Activated CD4-positive, alpha-beta T cell treated with anti-CD3 and anti-CD28 coated beads for 36 hours (primary cell): ENCODE results near the gene MRPL30. TPM values are rescaled to one million over a fixed set of nuclear protein-coding genes. Genes with fewer than 3 reads are reported as not detected.
A peak's percentile ranks its signal among the peaks of the same experiment; 100 is the strongest.
"Not testable (repeated sequence)": the region's sequence is repeated elsewhere in the genome, so short reads cannot be mapped to it uniquely, and the experiment has no call there.

Source experiments
- ATAC-seq: fragments of 200-7000 bp; cut with Tn5 transposase; one replicate; pipeline ENCODE4 v1.10.0; 2021; ENCODE audit warnings: mild to moderate bottlenecking, moderate library complexity
- CTCF ChIA-PET: fragments of 350-600 bp; sonication (Branson Sonifier 250); formaldehyde crosslinking; loops from one replicate; lab custom pipeline; 2021; ENCODE audit warnings: antibody characterized with exemption; lab: Charles Lee
- POLR2A ChIA-PET: fragments of 350-600 bp; sonication (Branson Sonifier 250); formaldehyde crosslinking; loops from one replicate; lab custom pipeline; 2021; ENCODE audit warnings: antibody characterized with exemption, inconsistent platforms; lab: Charles Lee
- DNase-seq: peaks from one replicate; pipeline ENCODE4 v3.0.0-alpha.2; 2020
- H3K27ac Mint-ChIP-seq: one replicate; pipeline ENCODE4 v1.8.0; 2021; ENCODE audit warnings: mixed read lengths
- H3K27me3 Mint-ChIP-seq: one replicate; pipeline ENCODE4 v1.8.0; 2021; ENCODE audit warnings: mixed read lengths
- H3K36me3 Mint-ChIP-seq: one replicate; pipeline ENCODE4 v1.8.0; 2021; ENCODE audit warnings: low read depth, mixed read lengths
- H3K4me1 Mint-ChIP-seq: one replicate; pipeline ENCODE4 v1.8.0; 2021; ENCODE audit warnings: mixed read lengths
- H3K4me3 Mint-ChIP-seq: one replicate; pipeline ENCODE4 v1.8.0; 2021; ENCODE audit warnings: mild to moderate bottlenecking, moderate library complexity, mixed read lengths
- H3K9me3 Mint-ChIP-seq: one replicate; pipeline ENCODE4 v1.8.0; 2021; ENCODE audit warnings: low read depth, mixed read lengths
- intact Hi-C, 2 experiments: fragments of 100-400 bp; cut with DNase I in 1 of 2; cut with micrococcal nuclease in 1 of 2; formaldehyde crosslinking; loops; one replicate each; pipeline versions ENCODE4 v1.14.2 to v1.15.1; 2022 to 2024; cut with DNase I, micrococcal nuclease
- total RNA-seq, 2 experiments: library from RNA; stranded (reverse); gene quantifications; one replicate each; pipeline ENCODE4 v1.2.3, GENCODE V29; 2021

Gene MRPL30
- total RNA-seq, 2 experiments from 2014 or later: 30.8 to 31.2 TPM

DNA sequence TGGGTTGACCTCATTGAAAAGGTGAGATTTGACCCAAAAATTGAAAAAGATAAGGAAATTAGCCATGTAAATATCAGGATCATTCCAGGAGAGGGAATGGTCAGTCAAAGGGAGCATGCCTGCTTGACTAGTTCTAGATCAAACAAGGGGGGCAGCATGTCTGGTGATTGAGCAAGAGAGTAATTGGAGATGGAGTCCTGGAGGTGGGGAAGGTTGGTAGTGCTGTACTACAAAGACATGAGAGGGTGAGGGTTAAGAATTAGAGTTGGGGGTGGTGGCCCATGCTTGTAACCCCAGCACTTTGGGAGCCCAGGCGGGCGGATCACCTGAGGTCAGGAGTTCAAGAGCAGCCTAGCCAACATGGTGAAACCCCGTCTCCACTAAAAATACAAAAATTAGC lies 2.0 kb downstream of the MRPL30 start:
- intact Hi-C loops: loop anchor here (5.0 kb wide), 3 partner anchors 229 to 416 kb away; no protein-coding TSS in a partner anchor
- POLR2A ChIA-PET: interaction anchor here (0.6 kb wide), 1 partner anchor 26 kb away, joined by 3 read pairs; no protein-coding TSS in a partner anchor
- peak overlapping the region; percentile 3 for H3K4me3 Mint-ChIP-seq

DNA sequence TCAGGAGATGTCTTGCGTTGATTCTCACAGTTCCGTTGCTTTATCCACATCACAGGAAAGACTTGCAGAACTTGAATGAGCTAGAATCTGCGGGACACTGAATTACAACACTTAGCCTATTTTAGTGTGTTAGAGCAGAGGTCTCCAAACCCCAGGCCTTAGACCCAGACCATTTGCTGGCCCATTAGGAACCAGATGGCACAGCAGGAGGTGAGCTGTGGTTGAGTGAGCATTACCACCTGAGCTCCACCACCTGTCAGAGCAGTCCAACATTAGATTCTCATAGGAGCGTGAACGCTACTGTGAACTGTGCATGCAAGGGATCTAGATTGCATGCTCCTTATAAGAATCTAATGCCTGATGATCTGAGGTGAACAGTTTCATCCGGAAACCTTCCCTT lies 3.8 kb downstream of the MRPL30 start:
- POLR2A ChIA-PET: no interaction called here

More for the DNA sequence above, 2.0 kb downstream of the MRPL30 start:
- ATAC-seq (no peak), DNase-seq (no peak)
- no peak overlapping the region for H3K27ac Mint-ChIP-seq
- no peaks in the 10 kb centered on the region for H3K9me3 Mint-ChIP-seq
- CTCF ChIA-PET: interaction anchor here (0.6 kb wide), 1 partner anchor 43 kb away, joined by 4 read pairs; no protein-coding TSS in a partner anchor
- no peaks in the 10 kb centered on the region for H3K27me3 Mint-ChIP-seq
- peaks cover 51% of the 10 kb centered on the region for H3K4me1 Mint-ChIP-seq
- peaks cover 17% of the 10 kb centered on the region for H3K36me3 Mint-ChIP-seq

DNA sequence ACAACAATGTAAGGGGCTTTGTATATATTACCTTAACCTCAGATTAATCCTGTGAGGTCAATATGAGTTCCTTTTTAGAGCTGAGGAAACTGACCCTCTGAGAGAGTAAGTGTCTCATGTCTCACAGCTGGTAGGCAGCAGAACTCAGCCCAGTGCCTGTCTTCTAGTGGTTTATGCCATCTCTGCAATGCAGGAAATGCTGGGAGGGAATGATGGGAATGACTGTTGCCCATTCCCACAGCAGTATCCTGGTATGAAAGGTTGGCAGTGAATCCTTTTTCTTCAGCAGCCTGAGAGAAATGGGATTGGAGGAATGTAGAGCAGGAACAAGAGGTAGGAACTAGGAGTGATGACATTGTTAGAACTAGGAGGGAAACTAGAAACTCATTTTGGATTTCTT lies 6.0 kb downstream of the MRPL30 start:
- Mint-ChIP-seq H3K9me3 (no peaks in the 10 kb centered on the region), H3K36me3 (peaks cover 29% of the 10 kb centered on the region), H3K27me3 (no peaks in the 10 kb centered on the region), H3K4me3 (no peak overlapping the region), H3K4me1 (peaks cover 32% of the 10 kb centered on the region), H3K27ac (no peak overlapping the region)
- ATAC-seq: no peak
- ChIA-PET POLR2A (no interaction called here), CTCF (no interaction called here)
- intact Hi-C loops: no loop called here
- no peak for DNase-seq

More for the DNA sequence above, 3.8 kb downstream of the MRPL30 start:
- Mint-ChIP-seq H3K27ac (no peak overlapping the region), H3K4me1 (peaks cover 41% of the 10 kb centered on the region), H3K4me3 (no peak overlapping the region), H3K9me3 (no peaks in the 10 kb centered on the region), H3K27me3 (no peaks in the 10 kb centered on the region), H3K36me3 (peaks cover 18% of the 10 kb centered on the region)
- ATAC-seq: no peak
- CTCF ChIA-PET: interaction anchor here (1.0 kb wide), 2 partner anchors 13 to 17 kb away, joined by 3 to 5 read pairs; no protein-coding TSS in a partner anchor
- intact Hi-C loops: loop anchor here (5.0 kb wide), 3 partner anchors 227 to 418 kb away; no protein-coding TSS in a partner anchor
- no peak for DNase-seq

DNA sequence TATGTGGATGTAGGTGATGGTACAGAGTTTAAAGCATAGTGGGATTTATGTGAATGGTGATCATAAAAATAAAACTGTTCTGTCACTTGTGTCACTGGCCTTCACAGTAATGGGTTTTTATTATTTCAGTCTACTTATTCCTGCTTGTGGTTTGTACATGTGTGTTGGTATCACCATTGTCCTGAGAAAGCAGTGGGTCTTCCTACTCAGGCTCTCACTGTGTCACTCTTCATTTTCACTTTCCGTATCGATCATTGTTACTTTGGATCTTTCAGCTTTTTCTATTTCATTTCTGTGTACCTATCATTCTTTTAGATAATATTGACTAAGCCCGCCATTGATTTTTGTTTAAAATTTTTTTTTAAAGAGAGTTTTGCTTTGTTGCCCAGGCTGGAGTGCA lies 7.4 kb downstream of the MRPL30 start:
- DNase-seq (no peak), ATAC-seq (peak; percentile 39)
- no peak overlapping the region for H3K4me3 Mint-ChIP-seq
- H3K27ac Mint-ChIP-seq: no peak overlapping the region
- POLR2A ChIA-PET: no interaction called here
- no peaks in the 10 kb centered on the region for H3K9me3 Mint-ChIP-seq
- H3K36me3 Mint-ChIP-seq: peaks cover 36% of the 10 kb centered on the region
- peaks cover 26% of the 10 kb centered on the region for H3K4me1 Mint-ChIP-seq
- H3K27me3 Mint-ChIP-seq: no peaks in the 10 kb centered on the region
- CTCF ChIA-PET: interaction anchor here (0.8 kb wide), 1 partner anchor 20 kb away, joined by 4 read pairs; no protein-coding TSS in a partner anchor
- intact Hi-C loops: no loop called here

DNA sequence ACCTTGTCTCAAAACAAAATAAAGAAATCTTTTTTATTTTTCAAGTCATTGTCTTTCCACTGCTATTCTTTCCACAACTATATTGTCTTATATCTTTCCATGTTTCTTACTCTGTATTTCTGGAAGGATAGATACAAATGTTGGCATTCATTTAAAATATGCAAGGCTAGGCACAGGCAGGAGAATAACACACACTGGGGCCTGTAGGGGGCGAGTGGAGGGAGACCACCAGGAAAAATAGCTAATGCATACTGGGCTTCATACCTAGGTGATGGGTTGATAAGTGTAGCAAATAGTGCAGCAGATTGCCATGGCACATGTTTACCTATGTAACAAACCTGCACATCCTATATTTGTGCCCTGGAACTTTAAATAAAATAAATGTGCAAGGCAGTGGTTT lies 9.6 kb downstream of the MRPL30 start:
- ATAC-seq: no peak
- ChIA-PET CTCF (interaction anchor here (1.2 kb wide), 1 partner anchor 297 kb away, joined by 4 read pairs; no protein-coding TSS in a partner anchor), POLR2A (no interaction called here)
- Mint-ChIP-seq H3K4me3 (no peak overlapping the region), H3K27me3 (no peaks in the 10 kb centered on the region), H3K36me3 (peaks cover 43% of the 10 kb centered on the region), H3K27ac (no peak overlapping the region), H3K4me1 (peaks cover 13% of the 10 kb centered on the region), H3K9me3 (no peaks in the 10 kb centered on the region)
- intact Hi-C loops: no loop called here
- DNase-seq: no peak

DNA sequence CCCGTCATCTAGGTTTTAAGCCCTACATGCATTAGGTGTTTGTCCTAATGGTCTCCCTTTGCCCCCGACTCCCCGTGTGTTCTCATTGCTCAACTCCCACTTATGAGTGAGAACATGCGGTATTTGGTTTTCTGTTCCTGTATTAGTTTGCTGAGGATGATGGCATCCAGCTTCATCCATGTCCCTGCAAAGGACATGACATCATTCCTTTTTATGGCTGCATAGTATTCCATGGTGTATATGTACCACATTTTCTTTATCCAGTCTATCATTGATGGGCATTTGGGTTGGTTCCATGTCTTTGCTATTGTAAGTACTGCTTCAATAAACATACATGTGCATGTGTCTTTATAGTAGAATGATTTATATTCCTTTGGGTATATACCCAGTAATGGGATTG lies 11.4 kb downstream of the MRPL30 start:
- Mint-ChIP-seq H3K4me1 (peaks cover 11% of the 10 kb centered on the region), H3K36me3 (peaks cover 43% of the 10 kb centered on the region)
- H3K27me3 Mint-ChIP-seq, H3K9me3 Mint-ChIP-seq, intact Hi-C loops, H3K27ac Mint-ChIP-seq, POLR2A ChIA-PET, CTCF ChIA-PET, ATAC-seq, DNase-seq, H3K4me3 Mint-ChIP-seq: not testable (repeated sequence)

DNA sequence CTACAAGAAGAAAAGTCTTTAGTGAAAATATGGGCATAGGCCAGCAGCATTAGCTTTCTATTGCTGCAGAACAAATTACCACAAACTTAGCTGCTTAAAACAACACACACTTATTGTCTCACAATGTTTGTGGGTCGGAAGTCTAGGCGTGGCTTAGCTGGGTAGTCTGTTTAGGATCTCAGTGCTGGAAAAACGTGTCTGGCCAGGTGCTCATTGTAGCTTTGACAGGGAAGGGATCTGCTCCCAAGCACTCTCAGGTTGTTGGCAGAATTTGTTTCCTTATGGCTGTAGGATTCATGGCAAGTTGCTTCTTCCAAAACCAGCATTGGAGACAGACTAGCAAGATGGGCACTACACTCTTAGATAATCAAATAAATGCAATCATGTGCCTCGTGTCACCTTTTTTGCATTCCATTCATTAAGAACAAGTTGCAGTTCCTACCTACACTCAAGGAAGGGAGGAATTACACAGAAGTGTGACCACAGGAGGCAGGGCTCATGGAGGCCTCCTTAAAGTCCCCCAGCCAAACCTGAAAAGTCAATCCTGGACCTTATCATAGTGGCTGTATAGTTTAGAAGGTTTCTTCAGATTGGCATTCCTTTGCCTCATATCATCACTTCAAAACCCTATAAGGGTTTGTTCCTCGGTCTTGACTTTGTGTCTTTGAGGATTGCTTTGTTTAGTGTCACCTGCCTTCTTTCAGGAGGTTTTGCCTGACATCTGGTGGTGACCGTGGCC lies 17.3 kb downstream of the MRPL30 start:
- Mint-ChIP-seq H3K9me3 (no peaks in the 10 kb centered on the region), H3K4me3 (no peak overlapping the region), H3K27me3 (no peaks in the 10 kb centered on the region), H3K36me3 (peaks cover 12% of the 10 kb centered on the region), H3K27ac (no peak overlapping the region), H3K4me1 (peaks cover 4% of the 10 kb centered on the region)
- intact Hi-C loops: no loop called here
- ATAC-seq (no peak), DNase-seq (no peak)
- ChIA-PET CTCF (interaction anchor here (1.3 kb wide), 1 partner anchor 14 kb away, joined by 3 read pairs; no protein-coding TSS in a partner anchor), POLR2A (no interaction called here)

DNA sequence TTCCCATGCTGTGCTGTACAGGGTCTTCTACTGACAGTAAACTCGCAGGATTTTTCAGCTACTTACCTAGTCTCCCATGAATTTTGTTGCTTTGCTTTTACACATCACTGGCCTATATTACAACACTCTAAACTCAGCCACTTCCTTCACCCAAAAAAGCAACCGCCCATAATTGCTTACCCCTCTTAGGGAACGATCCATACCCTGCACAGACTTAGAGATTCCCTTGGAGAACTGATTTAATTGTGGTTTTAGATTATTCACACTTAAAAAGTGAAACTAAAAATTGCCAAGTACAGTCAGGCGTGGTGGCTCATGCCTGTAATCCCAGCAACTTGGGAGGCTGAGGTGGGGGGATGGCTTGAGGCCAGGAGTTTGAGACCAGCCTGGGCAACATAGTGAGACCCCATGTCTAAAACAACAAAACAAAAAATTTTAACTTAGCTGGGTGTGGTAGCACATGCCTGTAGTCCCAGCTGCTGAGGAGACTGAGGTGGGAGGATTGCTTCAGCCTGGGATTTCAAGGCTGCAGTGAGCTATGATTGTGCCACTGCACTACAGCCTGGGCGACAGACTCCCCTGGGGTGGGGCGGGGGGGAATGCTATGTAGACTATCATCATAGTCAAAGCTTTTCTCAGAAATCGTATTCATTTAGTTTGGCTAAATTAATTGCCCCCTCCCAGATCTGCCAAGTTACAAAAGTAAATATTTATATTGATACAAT lies 19.3 kb downstream of the MRPL30 start:
- DNase-seq (no peak), ATAC-seq (no peak)
- Mint-ChIP-seq H3K36me3 (peaks cover 8% of the 10 kb centered on the region), H3K27ac (no peak overlapping the region), H3K9me3 (no peaks in the 10 kb centered on the region), H3K27me3 (no peaks in the 10 kb centered on the region), H3K4me3 (no peak overlapping the region), H3K4me1 (peaks cover 2% of the 10 kb centered on the region)
- intact Hi-C loops: no loop called here
- ChIA-PET CTCF (interaction anchor here (0.8 kb wide), 1 partner anchor 59 kb away, joined by 4 read pairs; the partner anchor contains the start of gene C2orf15), POLR2A (no interaction called here)

DNA sequence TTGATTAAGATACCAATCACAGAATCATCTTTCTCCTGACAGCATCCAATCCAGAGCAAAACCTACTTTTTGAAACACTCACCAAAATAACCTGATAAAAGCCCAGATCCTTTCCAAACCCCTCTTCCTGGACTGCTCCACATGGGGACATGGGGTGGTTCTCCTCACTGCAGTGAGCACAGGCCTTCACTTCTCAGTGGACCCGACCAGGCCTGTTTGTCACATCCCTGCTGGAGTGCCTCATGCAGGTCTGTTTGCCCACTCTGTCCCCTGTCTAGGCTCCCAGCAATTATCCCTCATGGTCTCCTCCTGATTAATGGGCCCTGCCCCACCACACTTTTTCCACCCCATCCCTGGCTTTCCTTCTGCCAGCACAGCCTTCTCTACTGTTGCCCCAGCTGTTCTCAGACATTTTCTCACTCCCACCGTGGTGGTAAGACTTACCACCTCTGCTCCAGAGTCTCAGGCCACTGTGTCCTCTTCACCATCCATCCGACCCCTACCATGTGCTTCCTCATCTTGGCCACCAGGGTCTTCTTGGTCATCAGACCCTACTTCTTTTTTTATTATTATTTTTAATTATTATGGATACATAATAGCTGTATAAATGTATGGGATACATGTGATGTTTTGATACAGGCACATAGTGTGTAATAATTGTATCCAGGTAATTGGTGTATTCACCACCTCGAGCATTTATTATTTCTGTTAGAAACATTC lies 21.1 kb downstream of the MRPL30 start:
- CTCF ChIA-PET: interaction anchor here (0.7 kb wide), 1 partner anchor 1078 kb away, joined by 3 read pairs; no protein-coding TSS in a partner anchor

DNA sequence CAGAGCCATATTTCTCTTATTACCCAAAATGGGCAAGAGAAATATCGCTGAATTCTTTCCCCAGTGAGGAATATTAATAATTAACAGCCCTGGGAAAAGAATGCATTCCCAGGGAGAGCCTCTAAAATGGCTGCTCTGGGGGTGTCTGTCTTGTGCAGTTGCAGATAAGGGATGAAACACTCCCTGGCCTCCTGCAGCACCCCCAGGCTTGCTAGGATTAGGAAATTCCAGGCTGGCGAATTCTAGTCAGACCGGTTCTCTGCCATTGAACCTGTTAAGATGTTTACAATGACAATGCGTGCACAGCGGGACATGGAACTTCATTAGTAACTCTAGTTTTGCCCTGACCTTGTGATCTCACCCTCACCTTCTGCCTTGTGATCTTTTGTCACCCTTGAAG lies 24.5 kb downstream of the MRPL30 start:
- no peak for ATAC-seq
- DNase-seq: no peak
- peaks cover 7% of the 10 kb centered on the region for H3K9me3 Mint-ChIP-seq
- intact Hi-C loops: no loop called here
- ChIA-PET POLR2A (no interaction called here), CTCF (no interaction called here)
- H3K4me3 Mint-ChIP-seq: no peak overlapping the region
- peaks cover 5% of the 10 kb centered on the region for H3K36me3 Mint-ChIP-seq
- H3K27me3 Mint-ChIP-seq: no peaks in the 10 kb centered on the region
- H3K4me1 Mint-ChIP-seq: no peaks in the 10 kb centered on the region
- H3K27ac Mint-ChIP-seq: no peak overlapping the region

More for the DNA sequence above, 21.1 kb downstream of the MRPL30 start:
- Mint-ChIP-seq H3K4me3 (no peak overlapping the region), H3K27ac (no peak overlapping the region), H3K9me3 (peaks cover 7% of the 10 kb centered on the region), H3K4me1 (peaks cover 2% of the 10 kb centered on the region), H3K36me3 (peaks cover 5% of the 10 kb centered on the region), H3K27me3 (no peaks in the 10 kb centered on the region)
- intact Hi-C loops: no loop called here
- POLR2A ChIA-PET: no interaction called here
- DNase-seq (no peak), ATAC-seq (no peak)

DNA sequence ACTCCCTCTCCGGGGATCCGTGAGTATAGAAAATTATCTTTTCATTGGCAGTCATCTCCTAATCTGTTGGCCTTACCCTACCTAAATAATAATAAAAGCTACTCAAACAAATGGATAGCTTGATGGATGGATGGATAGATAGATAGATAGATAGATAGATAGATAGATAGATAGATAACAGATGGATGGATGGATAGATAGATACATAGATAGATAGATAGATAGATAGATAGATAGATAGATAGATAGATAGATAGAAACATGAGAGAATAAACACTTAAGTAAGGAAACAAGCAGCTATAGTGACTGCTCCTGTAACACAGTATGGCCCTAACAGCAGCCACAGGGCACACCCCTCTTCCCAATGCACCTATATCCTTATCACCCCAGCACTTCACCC lies 35.1 kb downstream of the MRPL30 start:
- Mint-ChIP-seq H3K4me3 (no peak overlapping the region), H3K9me3 (no peaks in the 10 kb centered on the region), H3K27me3 (no peaks in the 10 kb centered on the region), H3K27ac (no peak overlapping the region), H3K4me1 (no peaks in the 10 kb centered on the region), H3K36me3 (peaks cover 4% of the 10 kb centered on the region)
- CTCF ChIA-PET: no interaction called here
- DNase-seq (no peak), ATAC-seq (no peak)
- intact Hi-C loops: no loop called here
- POLR2A ChIA-PET: no interaction called here
